Activated CD8-positive, alpha-beta memory T cell treated with anti-CD3 and anti-CD28 coated beads, Interleukin-2, amount 50 U/mL, for 24 hours (primary cell): ENCODE results near the gene GPR135.

Experiments used
- DNase-seq: peaks from one replicate; pipeline ENCODE4 v3.0.0-alpha.2; 2020; ENCODE audit errors: extremely low read depth

Gene GPR135, protein sequence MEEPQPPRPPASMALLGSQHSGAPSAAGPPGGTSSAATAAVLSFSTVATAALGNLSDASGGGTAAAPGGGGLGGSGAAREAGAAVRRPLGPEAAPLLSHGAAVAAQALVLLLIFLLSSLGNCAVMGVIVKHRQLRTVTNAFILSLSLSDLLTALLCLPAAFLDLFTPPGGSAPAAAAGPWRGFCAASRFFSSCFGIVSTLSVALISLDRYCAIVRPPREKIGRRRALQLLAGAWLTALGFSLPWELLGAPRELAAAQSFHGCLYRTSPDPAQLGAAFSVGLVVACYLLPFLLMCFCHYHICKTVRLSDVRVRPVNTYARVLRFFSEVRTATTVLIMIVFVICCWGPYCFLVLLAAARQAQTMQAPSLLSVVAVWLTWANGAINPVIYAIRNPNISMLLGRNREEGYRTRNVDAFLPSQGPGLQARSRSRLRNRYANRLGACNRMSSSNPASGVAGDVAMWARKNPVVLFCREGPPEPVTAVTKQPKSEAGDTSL

DNA sequence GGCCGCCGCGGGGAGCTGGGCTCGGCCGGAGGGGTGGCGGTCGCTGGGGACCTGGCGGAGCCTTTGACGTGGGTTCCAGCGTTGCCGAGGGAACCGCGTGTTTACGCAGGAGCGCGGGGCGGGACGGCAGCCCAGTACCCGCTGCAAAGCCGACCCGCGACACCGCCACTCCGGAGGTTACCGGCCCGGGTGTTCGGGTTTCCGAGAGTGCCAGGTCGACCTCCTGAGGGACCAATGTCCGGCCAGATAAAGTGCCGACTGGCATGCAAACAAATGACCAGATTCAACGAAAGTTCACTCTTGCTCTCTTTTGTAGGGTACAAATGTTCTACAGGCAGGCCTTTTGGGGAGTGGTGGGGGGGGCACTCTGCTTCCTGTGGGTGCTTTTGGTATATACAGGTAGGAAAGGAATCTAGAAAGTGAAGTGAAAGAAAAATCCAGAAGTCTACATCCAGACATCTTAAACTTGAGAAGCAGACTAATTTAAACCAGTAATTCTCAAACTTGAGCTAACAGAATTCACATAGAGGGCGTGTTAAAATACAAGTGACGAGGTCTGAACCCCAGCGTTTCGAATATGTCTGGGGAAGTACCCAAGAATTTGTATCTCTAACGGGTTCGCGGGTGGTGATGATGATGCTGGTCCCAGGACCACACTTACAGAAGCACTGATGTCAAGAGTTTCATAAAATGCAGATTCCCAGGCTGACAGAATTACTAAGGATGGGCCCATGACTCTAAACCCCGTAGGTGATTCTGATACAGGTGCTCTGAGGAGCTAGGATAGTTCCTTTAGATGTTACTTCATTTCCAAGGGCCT, at the start of gene GPR135:
Gene GPR135 (minus strand): TSS at position 65 of the 820 bp plus-strand sequence. CDS start 154 bp downstream, outside the sequence.
- DNase-seq, result no peak

GRCh38 chr14:59511916-59512575, 46.9 kb upstream of the GPR135 start:
- no peak for DNase-seq

DNA sequence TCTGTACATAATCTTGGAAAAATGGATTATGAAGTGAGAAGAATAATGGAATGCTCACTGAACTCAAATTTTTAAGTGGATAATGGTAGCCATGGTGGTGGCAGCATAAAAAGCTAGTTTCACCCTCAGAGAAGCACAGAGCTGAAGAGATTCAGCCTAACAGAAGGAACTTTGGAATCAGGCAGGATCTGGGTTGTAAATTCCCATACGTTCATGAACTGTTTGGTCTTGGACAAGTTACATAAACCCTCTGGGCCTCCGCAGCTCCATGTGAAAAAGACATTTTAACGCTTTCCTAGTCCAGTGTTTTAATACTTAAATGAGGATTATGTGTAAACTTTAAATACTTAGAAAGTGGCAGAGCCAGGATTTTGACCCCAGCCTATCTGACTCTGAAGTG, 45.8 kb upstream of the GPR135 start:
- no peak for DNase-seq

GRCh38 chr14:59510001-59510400, 44.8 kb upstream of the GPR135 start:
- no peak for DNase-seq

DNA sequence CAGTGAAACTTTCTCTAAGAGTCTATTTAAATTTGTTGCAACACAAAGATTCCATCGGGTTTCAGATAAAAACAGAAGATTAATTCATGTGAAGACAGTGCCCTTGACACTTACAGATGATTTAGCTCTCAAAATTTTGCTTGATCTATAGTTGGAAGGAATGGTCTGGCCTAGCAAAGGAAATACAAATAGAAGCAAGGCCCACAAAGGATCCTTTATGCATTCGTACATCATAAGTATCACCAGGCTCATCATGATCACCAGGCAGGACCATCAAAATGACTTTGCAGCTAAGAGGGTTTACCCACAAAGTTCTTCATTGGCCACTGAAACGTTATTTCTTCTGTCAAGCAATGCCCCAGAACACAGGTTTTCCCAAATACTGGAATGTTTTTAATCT, 43.9 kb upstream of the GPR135 start:
- no peak for DNase-seq

GRCh38 chr14:59507752-59508103, 42.5 kb upstream of the GPR135 start:
- DNase-seq, result no peak

DNA sequence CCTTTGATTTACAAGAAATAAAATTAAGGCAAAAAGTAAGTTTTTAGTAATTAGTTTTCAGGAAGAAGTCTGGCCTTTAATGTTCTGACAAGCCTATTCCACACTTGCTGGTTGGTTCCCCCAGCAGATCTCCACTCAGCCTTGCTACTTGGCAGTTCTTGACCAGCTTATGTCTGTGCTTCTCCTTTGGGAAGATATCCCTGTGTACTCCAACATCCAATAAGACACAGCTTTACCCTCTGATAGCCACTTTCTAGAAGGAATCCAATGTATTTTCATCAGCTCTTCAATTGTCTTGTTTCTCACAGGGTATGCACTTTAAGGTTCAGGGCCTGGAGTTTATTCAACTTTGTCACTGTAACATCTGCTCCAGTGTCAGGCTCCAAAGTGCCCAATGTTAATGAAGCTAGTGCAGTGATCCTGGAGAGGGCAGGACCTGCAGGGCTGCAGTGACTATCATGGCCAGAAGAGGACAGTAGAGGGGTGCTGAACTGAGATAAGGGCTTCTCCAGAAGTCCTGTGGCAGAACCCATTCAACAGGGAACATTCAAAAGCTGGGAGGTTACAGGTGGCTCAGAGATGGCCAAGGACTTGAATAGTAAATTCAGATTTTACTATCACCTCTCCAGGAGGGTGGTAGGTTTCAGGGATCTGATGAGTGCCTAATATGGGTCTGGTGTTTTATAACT, 42.0 kb upstream of the GPR135 start:
- peak; percentile 6 for DNase-seq

- no peak for DNase-seq
Observed at GRCh38 chr14:59503256-59503655, 38.1 kb upstream of the GPR135 start.

- no peak for DNase-seq
Observed at GRCh38 chr14:59500732-59501131, 35.6 kb upstream of the GPR135 start.

DNA sequence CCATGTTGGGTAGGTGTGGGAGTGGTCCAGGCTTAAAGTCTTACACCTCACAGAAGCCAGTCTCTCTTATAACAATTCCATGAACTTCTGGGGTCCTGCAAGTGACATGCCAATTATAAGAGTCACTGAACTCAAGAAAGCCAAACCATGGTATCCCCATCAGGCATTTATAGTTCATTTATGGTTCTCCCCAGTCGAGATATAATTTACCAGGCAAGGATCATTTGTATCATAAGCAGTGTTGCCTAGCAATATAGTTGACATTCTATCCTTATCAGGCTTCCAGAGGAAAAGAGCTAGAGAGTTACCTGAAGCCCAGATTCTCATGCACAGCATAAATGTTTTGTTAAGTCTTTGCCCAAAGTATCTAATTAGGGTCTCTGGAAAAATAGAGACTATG, 27.2 kb upstream of the GPR135 start:
- DNase-seq, result no peak

DNA sequence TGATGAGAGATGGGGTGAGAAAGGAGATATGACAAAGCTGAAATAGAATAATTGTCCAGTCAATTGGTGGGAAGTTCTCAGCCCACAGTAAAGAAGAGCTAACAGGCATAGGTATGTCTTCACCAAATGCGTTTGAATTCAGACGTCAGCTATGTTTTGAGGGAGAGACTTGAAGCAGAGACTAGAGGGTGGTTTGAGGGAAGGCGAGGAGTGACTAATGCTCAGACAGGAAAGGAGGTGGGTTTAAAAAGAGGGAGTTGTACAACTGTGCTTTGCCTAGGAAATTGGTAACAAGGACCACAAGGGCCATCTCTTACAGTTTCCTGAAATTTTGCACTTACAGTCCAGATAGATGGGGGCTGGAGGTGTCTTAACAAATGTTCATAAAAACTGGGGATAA, 25.6 kb upstream of the GPR135 start:
- no peak for DNase-seq

DNA sequence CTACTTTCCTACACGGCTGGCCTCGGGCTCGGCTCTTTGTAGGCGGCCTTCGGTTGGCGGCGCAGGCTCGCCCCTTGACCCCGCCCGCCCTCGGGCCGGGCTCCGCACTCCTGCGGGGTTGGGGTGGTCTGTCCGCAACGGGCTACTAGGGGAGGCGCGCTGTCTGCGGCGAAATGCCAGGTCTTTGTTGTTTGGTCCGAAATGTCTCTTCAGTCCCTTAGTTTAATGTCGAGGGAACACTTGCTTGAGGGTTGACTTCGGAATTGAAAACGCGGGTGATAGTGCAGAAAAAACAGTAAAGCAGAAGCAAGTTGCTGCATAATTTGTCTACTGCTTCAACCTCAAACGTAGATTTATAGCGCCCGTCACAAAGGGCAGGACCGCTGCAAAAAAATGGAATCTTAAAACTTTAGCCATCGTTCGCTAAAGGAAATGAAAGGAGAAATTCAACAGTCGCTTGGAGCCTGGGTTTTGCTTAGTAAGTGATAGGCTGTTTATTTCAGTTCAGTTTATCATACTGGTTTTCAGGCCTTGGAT, 19.5 kb upstream of the GPR135 start:
- DNase-seq, result no peak

DNA sequence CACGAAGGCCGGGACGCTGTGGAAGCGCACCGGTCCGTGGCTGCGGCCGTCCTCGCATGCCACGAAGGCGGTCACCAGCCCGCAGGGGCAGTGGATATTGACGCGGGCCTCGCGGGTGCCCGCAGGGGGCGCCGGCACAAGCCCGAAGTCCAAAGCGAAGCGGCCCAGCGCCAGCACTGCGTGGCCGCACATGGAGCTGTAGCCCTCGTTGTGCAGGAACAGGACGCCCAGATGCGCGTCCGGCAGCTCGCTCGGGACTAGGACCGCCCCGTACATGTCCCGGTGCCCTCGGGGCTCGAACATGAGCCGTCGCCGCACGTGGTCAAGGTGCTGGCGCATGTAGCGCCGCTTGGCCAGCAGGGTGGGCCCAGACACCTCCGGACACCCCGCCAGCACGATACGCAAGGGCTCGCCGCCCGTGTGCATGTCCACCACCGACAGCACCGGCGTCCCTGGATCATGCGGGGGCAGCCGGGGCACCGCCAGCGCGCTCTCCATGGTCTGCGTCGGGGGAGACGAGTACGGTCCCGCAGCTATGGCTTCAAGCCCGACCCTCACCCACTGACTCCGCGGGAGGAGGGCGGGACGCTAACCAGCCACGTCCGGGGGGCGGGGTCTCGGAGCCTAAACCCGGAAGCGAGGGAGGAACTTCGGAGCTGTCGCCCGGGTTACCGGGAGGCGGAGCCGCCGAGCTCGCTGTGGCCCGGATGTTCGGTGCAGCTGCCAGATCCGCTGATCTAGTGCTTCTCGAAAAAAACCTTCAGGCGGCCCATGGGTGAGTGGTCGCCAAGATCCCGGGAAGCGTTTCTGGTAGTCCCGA, 18.8 kb upstream of the GPR135 start, which contains the start of the genes JKAMP and L3HYPDH:
Gene JKAMP (plus strand): TSS at position 699 of the 820 bp plus-strand sequence. CDS start 73 bp downstream, at position 772.
Gene L3HYPDH (minus strand): TSS at position 590 of the 820 bp plus-strand sequence. CDS start 92 bp downstream, at position 498.
- DNase-seq, result peak; percentile 93

GRCh38 chr14:59483363-59483762, 18.2 kb upstream of the GPR135 start:
- DNase-seq, result no peak

DNA sequence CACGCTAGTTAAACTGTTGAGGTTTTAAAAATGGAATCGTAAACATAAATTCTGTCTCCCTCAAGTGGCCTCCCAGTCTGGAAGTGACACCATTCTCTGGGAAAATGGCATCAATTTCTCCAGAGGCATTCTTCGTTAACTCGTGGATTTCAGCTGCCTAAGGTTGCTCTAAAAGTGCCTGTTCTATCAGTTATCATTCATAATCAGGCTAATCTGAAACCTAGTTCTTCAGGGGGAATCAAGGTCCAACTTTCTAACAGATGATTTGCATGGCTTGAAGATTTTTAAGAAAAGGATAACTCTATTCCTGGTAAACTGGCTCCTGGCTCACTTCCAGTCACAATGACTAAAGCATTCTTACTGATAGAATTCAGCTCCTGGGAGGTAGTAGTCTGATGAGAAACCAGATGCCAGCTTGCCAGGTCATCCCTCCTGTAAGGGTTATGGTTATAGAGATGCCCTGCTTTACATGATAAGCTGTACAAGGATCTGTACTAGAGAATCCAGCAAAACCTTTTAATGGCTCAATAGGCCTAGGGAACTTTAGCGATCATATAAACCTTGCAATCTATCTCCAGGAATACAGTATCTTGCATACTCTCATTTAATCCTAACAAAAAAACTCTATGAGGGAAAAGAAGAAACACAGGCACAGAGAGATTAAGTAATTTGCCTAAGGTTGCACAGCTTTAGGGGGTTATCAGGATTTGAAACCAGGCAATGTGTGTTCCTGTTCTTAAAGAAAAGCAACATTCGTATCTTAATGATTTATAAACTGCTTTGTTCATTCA, 17.6 kb upstream of the GPR135 start:
- DNase-seq, result no peak

- DNase-seq, result no peak
Observed at GRCh38 chr14:59481871-59482540, 16.8 kb upstream of the GPR135 start.

- no peak for DNase-seq
Observed at GRCh38 chr14:59481407-59481806, 16.2 kb upstream of the GPR135 start.

- DNase-seq, result no peak
Observed at GRCh38 chr14:59480166-59480565, 15.0 kb upstream of the GPR135 start.

DNA sequence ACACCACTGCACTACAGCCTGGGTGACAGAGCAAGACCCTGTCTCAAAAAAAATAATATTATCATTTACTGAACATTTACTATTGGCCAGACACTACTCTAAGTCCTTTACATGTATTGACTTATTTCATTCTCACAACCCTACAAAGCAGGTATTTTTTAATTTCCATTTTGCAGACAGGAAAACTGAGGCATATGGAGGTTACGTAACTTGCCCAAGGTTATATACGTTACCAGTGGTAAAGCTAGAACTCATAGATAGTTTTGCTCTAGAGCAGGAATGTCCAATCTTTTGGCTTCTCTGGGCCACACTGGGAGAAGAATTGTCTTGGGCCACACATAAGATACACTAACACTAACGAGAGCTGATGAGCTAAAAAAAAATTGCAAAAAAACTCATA, 13.4 kb upstream of the GPR135 start:
- DNase-seq, result no peak
